H1 (cell line): Measurements from ENCODE around the gene MST1R. TPM values are rescaled to one million over a fixed set of nuclear protein-coding genes. Genes with fewer than 3 reads are reported as not detected.

Experiments
- CTCF ChIA-PET: fragments of 300-600 bp; sonication (Branson Sonifier 250); formaldehyde crosslinking; loops from one replicate; lab custom pipeline; 2021; ENCODE audit not compliant: partially characterized antibody; lab: Charles Lee
- POLR2A ChIA-PET: fragments of 300-600 bp; sonication (Branson Sonifier 250); formaldehyde crosslinking; loops from one replicate; lab custom pipeline; 2021; ENCODE audit warnings: inconsistent platforms; ENCODE audit not compliant: partially characterized antibody; lab: Charles Lee
- DNase-seq, 2 experiments: peaks; one replicate each; pipeline versions ENCODE4 v3.0.0 to v3.0.0-alpha.2; 2010 to 2022; ENCODE audit warnings: low spot score in 2 of 2, low read depth in 1 of 2, mixed read lengths in 1 of 2
- FAIRE-seq: peaks from 2 replicates; lab custom pipeline; 2011; peaks lifted over from hg19 to GRCh38; lab: Jason Lieb, UNC
- H2AFZ ChIP-seq: 2 replicates; pipeline ENCODE4 v1.8.1; 2012; ENCODE audit warnings: low read length, inconsistent platforms
- H2AK5ac ChIP-seq: 2 replicates; pipeline ENCODE4 v1.6.1; 2013; ENCODE audit warnings: low read depth, low read length
- H2BK120ac ChIP-seq: replicated peaks from 2 replicates; pipeline ENCODE3; 2013; ENCODE audit warnings: low read depth, low read length, inconsistent platforms
- H2BK12ac ChIP-seq: 2 replicates; pipeline ENCODE4 v1.6.1; 2013; ENCODE audit warnings: low read depth, low read length
- H2BK15ac ChIP-seq: 2 replicates; pipeline ENCODE4 v1.6.1; 2013; ENCODE audit warnings: low read length
- H2BK20ac ChIP-seq: 2 replicates; pipeline ENCODE4 v1.6.1; 2013; ENCODE audit warnings: low read length
- H2BK5ac ChIP-seq: 2 replicates; pipeline ENCODE4 v1.6.1; 2013; ENCODE audit warnings: low read depth, low read length
- H3K14ac ChIP-seq: 2 replicates; pipeline ENCODE4 v1.6.1; 2013; ENCODE audit warnings: inconsistent platforms; ENCODE audit not compliant: insufficient read length
- H3K18ac ChIP-seq: 2 replicates; pipeline ENCODE4 v1.6.1; 2013; ENCODE audit warnings: low read length; ENCODE audit errors: extremely low read depth
- H3K23ac ChIP-seq: 2 replicates; pipeline ENCODE4 v1.6.1; 2013; ENCODE audit warnings: inconsistent platforms; ENCODE audit not compliant: insufficient read length
- H3K23me2 ChIP-seq: 2 replicates; pipeline ENCODE4 v1.6.1; 2013; ENCODE audit warnings: low read depth, low read length
- H3K27ac ChIP-seq: 2 replicates; pipeline ENCODE4 v1.6.1; 2011; ENCODE audit warnings: low read depth, low read length, inconsistent platforms
- H3K27me3 ChIP-seq, 4 experiments: replicated peaks in 1 of 4; 1 replicate in 1 of 4; 2 replicates in 3 of 4; pipeline versions ENCODE4 v1.6.1 to v1.8.1; 2011 to 2013; ENCODE audit warnings: low read length in 3 of 4, mild to moderate bottlenecking in 3 of 4, inconsistent platforms in 2 of 4, mixed read lengths in 2 of 4, moderate library complexity in 1 of 4; ENCODE audit not compliant: control insufficient read depth in 3 of 4, insufficient read depth in 3 of 4; ENCODE audit errors: extremely low read depth in 1 of 4
- H3K36me3 ChIP-seq, 4 experiments: 2 replicates each; pipeline versions ENCODE4 v1.6.1 to v1.8.1; 2011 to 2013; ENCODE audit warnings: mild to moderate bottlenecking in 4 of 4, low read length in 3 of 4, moderate library complexity in 2 of 4, control low read depth in 1 of 4, inconsistent platforms in 1 of 4; ENCODE audit not compliant: insufficient read depth in 4 of 4, control insufficient read depth in 2 of 4
- H3K4ac ChIP-seq: replicated peaks from 2 replicates; pipeline ENCODE3; 2013; ENCODE audit warnings: low read length, low read depth, mixed read lengths, inconsistent platforms; ENCODE audit not compliant: insufficient read length
- H3K4me1 ChIP-seq, 4 experiments: replicated peaks in 1 of 4; 1 replicate in 1 of 4; 2 replicates in 3 of 4; pipeline versions ENCODE4 v1.6.1 to v1.8.1; 2011 to 2013; ENCODE audit warnings: low read length in 3 of 4, inconsistent platforms in 2 of 4, mixed read lengths in 1 of 4; ENCODE audit not compliant: insufficient read depth in 4 of 4, control insufficient read depth in 3 of 4
- H3K4me2 ChIP-seq, 2 experiments: 2 replicates each; pipeline versions ENCODE4 v1.6.1 to v1.8.1; 2011 to 2013; ENCODE audit warnings: low read depth in 2 of 2, low read length in 2 of 2, control low read depth in 1 of 2, inconsistent platforms in 1 of 2, mild to moderate bottlenecking in 1 of 2; ENCODE audit not compliant: insufficient read depth in 1 of 2
- H3K4me3 ChIP-seq, 4 experiments: fragments of 200-600, 300-600 bp in 1 of 4; sonication (generic), shearing (Covaris generic), sonication (Bioruptor Twin) in 1 of 4; 2 replicates each; pipeline versions ENCODE4 v1.5.1 to v1.8.1; 2011 to 2016; ENCODE audit warnings: low read length in 4 of 4, low read depth in 3 of 4, control low read depth in 2 of 4, inconsistent platforms in 2 of 4, mild to moderate bottlenecking in 2 of 4, mixed read lengths in 1 of 4, moderate library complexity in 1 of 4; ENCODE audit not compliant: insufficient read depth in 2 of 4; ENCODE audit errors: extremely low read depth in 1 of 4
- H3K56ac ChIP-seq: replicated peaks from 2 replicates; pipeline ENCODE3; 2013; ENCODE audit warnings: low read depth, mild to moderate bottlenecking, mixed read lengths, low read length, inconsistent platforms; ENCODE audit not compliant: insufficient read length
- H3K79me1 ChIP-seq: 2 replicates; pipeline ENCODE4 v1.6.1; 2013; ENCODE audit warnings: low read depth, low read length, control low read depth
- H3K79me2 ChIP-seq, 2 experiments: 2 replicates each; pipeline versions ENCODE4 v1.6.1 to v1.8.1; 2012 to 2013; ENCODE audit warnings: low read length in 2 of 2, mild to moderate bottlenecking in 2 of 2, inconsistent platforms in 1 of 2; ENCODE audit not compliant: insufficient read depth in 2 of 2, control insufficient read depth in 1 of 2
- H3K9ac ChIP-seq, 4 experiments: replicated peaks in 1 of 4; 1 replicate in 1 of 4; 2 replicates in 3 of 4; pipeline versions ENCODE4 v1.6.1 to v1.8.1; 2011 to 2013; ENCODE audit warnings: low read depth in 3 of 4, low read length in 3 of 4, control low read depth in 2 of 4, mild to moderate bottlenecking in 2 of 4, moderate library complexity in 2 of 4, inconsistent platforms in 1 of 4; ENCODE audit errors: extremely low read depth in 1 of 4
- H3K9me3 ChIP-seq, 2 experiments: 2 replicates each; pipeline versions ENCODE4 v1.6.1 to v1.8.1; 2012 to 2013; ENCODE audit warnings: mild to moderate bottlenecking in 2 of 2, moderate library complexity in 2 of 2, control low read depth in 1 of 2, inconsistent platforms in 1 of 2, low read depth in 1 of 2, low read length in 1 of 2, mixed read lengths in 1 of 2; ENCODE audit not compliant: insufficient read depth in 2 of 2
- H4K20me1 ChIP-seq, 2 experiments: replicated peaks in 1 of 2; 2 replicates each; pipeline versions ENCODE3 to v1.8.1; 2011 to 2013; ENCODE audit warnings: inconsistent platforms in 2 of 2, low read length in 2 of 2, mild to moderate bottlenecking in 1 of 2; ENCODE audit not compliant: insufficient read depth in 2 of 2, control insufficient read depth in 1 of 2
- H4K5ac ChIP-seq: 2 replicates; pipeline ENCODE4 v1.6.1; 2013; ENCODE audit warnings: low read length, low read depth, mixed read lengths, inconsistent platforms; ENCODE audit not compliant: insufficient read length
- H4K8ac ChIP-seq: 2 replicates; pipeline ENCODE4 v1.8.0; 2013; ENCODE audit warnings: mild to moderate bottlenecking, moderate library complexity, low read length, inconsistent platforms; ENCODE audit not compliant: insufficient read depth; ENCODE audit errors: extremely low read depth
- H4K91ac ChIP-seq: replicated peaks from 2 replicates; pipeline ENCODE3; 2013; ENCODE audit warnings: low read length, mixed read lengths, inconsistent platforms; ENCODE audit not compliant: insufficient read length
- JUND ChIP-seq: IDR thresholded peaks from 2 replicates; pipeline ENCODE4 v1.6.1; 2011; ENCODE audit warnings: mild to moderate bottlenecking, improper control_type of control experiment, low read length
- SP1 ChIP-seq: IDR thresholded peaks from 2 replicates; pipeline ENCODE4 v1.6.1; 2011; ENCODE audit warnings: low read depth, low read length
- SP4 ChIP-seq: IDR thresholded peaks from 2 replicates; pipeline ENCODE4 v1.6.1; 2012; ENCODE audit warnings: low read length, inconsistent platforms
- SUZ12 ChIP-seq: fragments of 200-600 bp; sonication (generic); IDR thresholded peaks from 2 replicates; pipeline ENCODE4 v1.6.1; 2012; ENCODE audit warnings: mild to moderate bottlenecking, inconsistent platforms, low read length, moderate library complexity, mixed read lengths
- YY1 ChIP-seq: IDR thresholded peaks from 2 replicates; pipeline ENCODE4 v1.6.1; 2011; ENCODE audit warnings: low read depth, mild to moderate bottlenecking, low read length
- WGBS, 2 experiments: shearing (Covaris generic) in 1 of 2; methylation state at CpG; one replicate each; pipeline versions ENCODE4 v1.1.6 to v1.1.7; 2013 to 2015; ENCODE audit warnings: low lambda C conversion rate in 2 of 2, mixed read lengths in 2 of 2, inconsistent platforms in 1 of 2, low coverage in 1 of 2, missing lambda C conversion rate in 1 of 2; ENCODE audit not compliant: insufficient replicate concordance in 2 of 2, insufficient coverage in 1 of 2, insufficient read length in 1 of 2; ENCODE audit errors: extremely low coverage in 1 of 2, missing lambda C conversion rate in 1 of 2; 5-methylcytosine and 5-hydroxymethylcytosine counted together
- polyA plus RNA-seq, 7 experiments: library from polyadenylated mRNA; depleted of rRNA in 3 of 7; stranded (reverse) in 5 of 7; unstranded in 2 of 7; fragments of >200 nt in 5 of 7; fragments of 200-250 nt in 2 of 7; gene quantifications; 1 replicate in 5 of 7; 2 replicates in 1 of 7; 4 replicates in 1 of 7; pipeline versions ENCODE4 v1.2.1 to v1.2.3, GENCODE V29; 2011 to 2013; ENCODE audit warnings: missing spikeins in 2 of 7, mixed read lengths in 2 of 7
- total RNA-seq: library from RNA; stranded (reverse); fragmentation: NEBNext Ultra II Directional; extraction: Animal tissue kit (Norgen Biotek cat#: 25700); gene quantifications from 2 replicates; pipeline ENCODE4 v1.2.1, GENCODE V29; 2021

MST1R gene
- total and polyA plus RNA-seq, 2 of the 8 experiments (the other 6 are each of a cell fraction or from before 2014, with no cell fraction given): 4.8 to 7.6 TPM

GRCh38 chr3:49841806-49842205 is 61.9 kb downstream of the MST1R start:
- Histone ChIP-seq H3K56ac (no peak overlapping the region), H4K8ac (no peak overlapping the region), H3K23ac (no peak overlapping the region), H4K91ac (no peak overlapping the region), H3K36me3 (peaks cover 2 to 43% (median 35%) of the 10 kb centered on the region in 4 experiments; a peak in 7 of 8 replicates), H3K4ac (no peak overlapping the region), H3K79me2 (no peaks in the 10 kb centered on the region), H2BK12ac (no peak overlapping the region), H2AFZ (no peak overlapping the region), H3K4me1 (peaks cover 0 to 6% (median 0%) of the 10 kb centered on the region in 4 experiments; a peak in 2 of 7 replicates), H3K9ac (no peak overlapping the region; a peak in 1 of 7 replicates), H2BK15ac (no peak overlapping the region), H3K79me1 (no peaks in the 10 kb centered on the region), H4K5ac (no peak overlapping the region), H3K23me2 (no peaks in the 10 kb centered on the region), H4K20me1 (peaks cover 0 to 5% of the 10 kb centered on the region in 2 experiments), H2AK5ac (no peak overlapping the region), H2BK5ac (no peak overlapping the region), H3K18ac (no peak overlapping the region), H3K4me3 (no peak overlapping the region), H3K14ac (no peak overlapping the region), H3K9me3 (no peaks in the 10 kb centered on the region), H3K27me3 (no peaks in the 10 kb centered on the region), H2BK120ac (no peak overlapping the region), H2BK20ac (no peak overlapping the region), H3K4me2 (no peak overlapping the region), H3K27ac (no peak overlapping the region)
- CTCF ChIA-PET: interaction anchor here (0.8 to 15.2 kb wide), 27 partner anchors 8 to 302 kb away, joined by 3 to 306 read pairs (median 8); partner anchors contain the start of genes AMIGO3, CDHR4, INKA1 and IP6K1
- 96% methylated on average over 6 of the region's 7 CpGs; no CpG with 5 or more reads in 1 of the 2 experiments for WGBS, 2 experiments
- FAIRE-seq: no peak
- DNase-seq: no peak
- POLR2A ChIA-PET: interaction anchor here (0.7 to 1.8 kb wide), 5 partner anchors 14 to 61 kb away, joined by 3 to 5 read pairs (median 3); partner anchors contain the start of gene TRAIP
- no peak for TF ChIP-seq JUND
- no peak for TF ChIP-seq SUZ12
- TF ChIP-seq SP1: no peak
- no peak for TF ChIP-seq YY1
- TF ChIP-seq SP4: no peak
